Thoracic aorta (tissue), 2 donors: ENCODE results near the gene POLN. TPM values are rescaled to one million over a fixed set of nuclear protein-coding genes. Genes with fewer than 3 reads are reported as not detected.

Experiments
- ATAC-seq: fragments of 150-250 bp; one replicate; pipeline ENCODE4 v1.8.0; 2017; ENCODE audit warnings: low read depth; ENCODE audit not compliant: insufficient number of reproducible peaks, low FRiP score
- DNase-seq: peaks from one replicate; pipeline ENCODE4 v3.0.0-alpha.2; 2020; ENCODE audit warnings: low spot score
- H3K27ac ChIP-seq, 2 donors: fragments of 200-600 bp; sonication (generic); 1 replicate in 1 of 2; 2 replicates in 1 of 2; pipeline ENCODE4 v1.5.1; 2016; ENCODE audit warnings: mild to moderate bottlenecking in 2 of 2, moderate library complexity in 2 of 2
- H3K27me3 ChIP-seq: fragments of 200-600 bp; sonication (generic); replicated peaks from 2 replicates; pipeline ENCODE4 v1.6.0; 2016; ENCODE audit warnings: mild to moderate bottlenecking; ENCODE audit not compliant: insufficient read depth
- H3K36me3 ChIP-seq: fragments of 200-600 bp; sonication (generic); one replicate; pipeline ENCODE4 v1.5.1; 2016
- H3K4me1 ChIP-seq, 2 donors: fragments of 200-600 bp; sonication (generic); 1 replicate in 1 of 2; 2 replicates in 1 of 2; pipeline versions ENCODE4 v1.5.1 to v1.6.0; 2016; ENCODE audit warnings: low read depth in 2 of 2, mild to moderate bottlenecking in 1 of 2; ENCODE audit not compliant: control insufficient read depth in 1 of 2
- H3K4me3 ChIP-seq: fragments of 200-600 bp; sonication (generic); 2 replicates; pipeline ENCODE4 v1.5.1; 2016; ENCODE audit warnings: mild to moderate bottlenecking
- H3K9me3 ChIP-seq: fragments of 200-600 bp; sonication (generic); 2 replicates; pipeline ENCODE4 v1.5.1; 2016
- total RNA-seq, 2 donors: library from RNA; depleted of rRNA; stranded (reverse); fragments of >200 nt; gene quantifications; one replicate each; pipeline versions ENCODE4 v1.1.0 to v1.2.3, GENCODE V29; 2016
- TF ChIP-seq, protein P1 (sequence below): fragments of 200-600 bp; sonication (generic); IDR thresholded peaks from one replicate; pipeline ENCODE4 v1.5.1; 2019; ENCODE audit warnings: antibody characterized with exemption

The POLN gene
- total RNA-seq, 2 donors from 2014 or later: 3.2 to 3.5 TPM

DNA sequence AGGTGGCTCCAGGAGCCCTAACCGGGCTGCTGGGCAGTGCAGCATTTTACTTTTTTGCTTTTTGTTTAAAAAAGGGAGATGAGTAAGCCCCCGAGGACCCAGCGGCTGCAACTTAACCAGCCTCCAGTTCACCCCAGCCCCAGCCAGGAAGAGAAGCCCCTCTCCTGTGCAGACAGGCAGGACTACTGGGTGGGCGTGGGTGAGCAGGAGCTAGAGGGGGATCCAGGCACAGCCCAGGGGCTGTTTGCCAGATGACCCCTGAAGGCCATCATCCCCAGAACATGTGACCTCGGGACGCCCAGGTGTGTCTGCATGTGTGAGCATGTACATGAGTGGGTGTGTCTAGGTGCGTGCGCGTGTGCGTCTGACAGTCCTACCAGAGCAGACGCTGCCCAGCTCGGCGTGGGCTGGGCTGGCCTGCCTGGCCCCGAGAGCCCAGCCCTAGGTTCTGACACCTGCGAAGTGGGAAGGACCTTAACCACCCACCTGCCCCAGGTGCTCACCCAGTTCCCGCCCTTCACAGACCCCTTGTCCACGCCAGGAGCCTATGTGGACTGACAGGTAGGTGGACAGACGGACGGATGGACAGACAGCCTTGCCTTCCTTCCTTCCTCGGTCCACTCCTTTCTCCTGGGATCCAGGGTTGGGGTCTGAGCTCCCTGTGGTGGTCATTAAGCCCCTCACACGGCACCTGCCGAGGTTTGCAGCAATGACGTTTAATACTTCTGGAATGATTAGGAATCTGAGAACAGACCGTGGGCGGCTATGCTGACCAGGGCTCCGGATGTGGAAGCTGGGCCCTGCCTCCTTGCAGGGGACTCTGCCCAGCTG is 7.8 kb upstream of the POLN start:
- Histone ChIP-seq H3K36me3 (peaks cover 53% of the 10 kb centered on the region), H3K27me3 (no peaks in the 10 kb centered on the region), H3K4me1 (peaks cover 0 to 33% of the 10 kb centered on the region in 2 donors), H3K4me3 (no peak overlapping the region), H3K9me3 (no peaks in the 10 kb centered on the region), H3K27ac (no peak overlapping the region)
- no peak for ATAC-seq
- TF ChIP-seq, protein P1, sequence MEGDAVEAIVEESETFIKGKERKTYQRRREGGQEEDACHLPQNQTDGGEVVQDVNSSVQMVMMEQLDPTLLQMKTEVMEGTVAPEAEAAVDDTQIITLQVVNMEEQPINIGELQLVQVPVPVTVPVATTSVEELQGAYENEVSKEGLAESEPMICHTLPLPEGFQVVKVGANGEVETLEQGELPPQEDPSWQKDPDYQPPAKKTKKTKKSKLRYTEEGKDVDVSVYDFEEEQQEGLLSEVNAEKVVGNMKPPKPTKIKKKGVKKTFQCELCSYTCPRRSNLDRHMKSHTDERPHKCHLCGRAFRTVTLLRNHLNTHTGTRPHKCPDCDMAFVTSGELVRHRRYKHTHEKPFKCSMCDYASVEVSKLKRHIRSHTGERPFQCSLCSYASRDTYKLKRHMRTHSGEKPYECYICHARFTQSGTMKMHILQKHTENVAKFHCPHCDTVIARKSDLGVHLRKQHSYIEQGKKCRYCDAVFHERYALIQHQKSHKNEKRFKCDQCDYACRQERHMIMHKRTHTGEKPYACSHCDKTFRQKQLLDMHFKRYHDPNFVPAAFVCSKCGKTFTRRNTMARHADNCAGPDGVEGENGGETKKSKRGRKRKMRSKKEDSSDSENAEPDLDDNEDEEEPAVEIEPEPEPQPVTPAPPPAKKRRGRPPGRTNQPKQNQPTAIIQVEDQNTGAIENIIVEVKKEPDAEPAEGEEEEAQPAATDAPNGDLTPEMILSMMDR: no peak
- DNase-seq: no peak

DNA sequence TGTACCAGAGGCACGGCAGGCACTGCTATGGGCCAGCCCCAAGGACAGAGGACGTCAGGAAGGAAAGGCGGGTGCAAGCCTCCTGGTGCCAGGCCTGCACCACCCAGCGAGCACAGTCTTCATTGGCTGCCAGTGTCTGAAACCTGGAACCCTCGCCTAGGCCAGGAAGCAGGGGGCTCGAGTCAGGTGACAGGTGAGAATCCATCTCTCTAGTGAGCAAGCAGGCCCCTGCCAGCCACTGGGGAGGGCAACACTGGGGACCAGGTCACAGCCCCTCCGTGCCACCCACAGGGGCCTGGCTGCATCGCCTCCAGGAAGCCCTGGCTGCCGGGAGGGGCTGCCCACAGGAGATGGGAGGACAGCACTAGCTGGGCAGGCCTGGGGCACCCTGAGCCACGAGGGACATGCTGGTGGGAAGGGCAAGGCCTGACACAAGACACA is 6.9 kb upstream of the POLN start:
- TF ChIP-seq, protein P1: no peak
- peaks cover 45% of the 10 kb centered on the region for H3K36me3 ChIP-seq
- DNase-seq (no peak), ATAC-seq (no peak)
- H3K4me1 ChIP-seq: peaks cover 8 to 38% of the 10 kb centered on the region in 2 donors
- H3K27ac ChIP-seq: no peak overlapping the region
- no peak overlapping the region for H3K4me3 ChIP-seq
- no peaks in the 10 kb centered on the region for H3K9me3 ChIP-seq
- no peaks in the 10 kb centered on the region for H3K27me3 ChIP-seq

DNA sequence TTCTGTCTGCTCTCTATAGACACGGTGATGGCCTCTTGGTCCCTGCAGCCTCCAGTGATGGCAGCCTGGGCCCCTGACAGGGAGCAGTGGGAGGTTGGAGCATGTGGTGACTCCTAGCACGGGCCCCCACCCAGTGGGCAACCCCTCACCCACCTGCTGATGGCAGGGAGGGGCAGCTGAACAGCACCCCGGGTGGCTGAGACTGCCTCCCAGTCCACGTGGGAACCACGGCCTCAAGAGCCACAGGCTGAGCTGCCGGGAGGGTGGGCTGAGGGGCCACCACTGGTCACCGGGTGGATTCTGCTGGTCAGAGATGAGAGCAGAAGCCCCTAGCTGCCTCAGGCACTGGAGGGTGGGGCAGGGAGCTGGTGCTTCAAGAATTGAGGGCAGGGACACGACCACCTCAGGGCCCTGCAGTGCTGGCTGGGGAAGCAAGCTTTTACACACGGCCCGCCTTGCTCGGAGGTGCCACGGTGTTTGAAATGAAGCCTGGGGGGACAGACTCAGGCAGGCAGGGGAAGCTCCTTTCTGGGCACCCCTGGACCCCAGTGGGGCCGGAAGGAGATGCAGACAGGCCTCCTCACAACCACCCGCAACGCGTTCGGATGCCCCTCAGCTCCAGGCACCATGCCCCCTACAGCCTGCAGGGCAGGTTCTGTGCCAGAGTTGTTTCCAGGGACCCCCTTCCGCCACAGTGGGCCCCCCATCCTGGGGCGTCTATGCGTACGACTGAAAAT is 6.3 kb upstream of the POLN start:
- DNase-seq (no peak), ATAC-seq (no peak)
- Histone ChIP-seq H3K27me3 (no peaks in the 10 kb centered on the region), H3K4me1 (peaks cover 9 to 38% of the 10 kb centered on the region in 2 donors), H3K9me3 (no peaks in the 10 kb centered on the region), H3K4me3 (no peak overlapping the region), H3K27ac (no peak overlapping the region), H3K36me3 (peaks cover 40% of the 10 kb centered on the region)
- TF ChIP-seq, protein P1: no peak

DNA sequence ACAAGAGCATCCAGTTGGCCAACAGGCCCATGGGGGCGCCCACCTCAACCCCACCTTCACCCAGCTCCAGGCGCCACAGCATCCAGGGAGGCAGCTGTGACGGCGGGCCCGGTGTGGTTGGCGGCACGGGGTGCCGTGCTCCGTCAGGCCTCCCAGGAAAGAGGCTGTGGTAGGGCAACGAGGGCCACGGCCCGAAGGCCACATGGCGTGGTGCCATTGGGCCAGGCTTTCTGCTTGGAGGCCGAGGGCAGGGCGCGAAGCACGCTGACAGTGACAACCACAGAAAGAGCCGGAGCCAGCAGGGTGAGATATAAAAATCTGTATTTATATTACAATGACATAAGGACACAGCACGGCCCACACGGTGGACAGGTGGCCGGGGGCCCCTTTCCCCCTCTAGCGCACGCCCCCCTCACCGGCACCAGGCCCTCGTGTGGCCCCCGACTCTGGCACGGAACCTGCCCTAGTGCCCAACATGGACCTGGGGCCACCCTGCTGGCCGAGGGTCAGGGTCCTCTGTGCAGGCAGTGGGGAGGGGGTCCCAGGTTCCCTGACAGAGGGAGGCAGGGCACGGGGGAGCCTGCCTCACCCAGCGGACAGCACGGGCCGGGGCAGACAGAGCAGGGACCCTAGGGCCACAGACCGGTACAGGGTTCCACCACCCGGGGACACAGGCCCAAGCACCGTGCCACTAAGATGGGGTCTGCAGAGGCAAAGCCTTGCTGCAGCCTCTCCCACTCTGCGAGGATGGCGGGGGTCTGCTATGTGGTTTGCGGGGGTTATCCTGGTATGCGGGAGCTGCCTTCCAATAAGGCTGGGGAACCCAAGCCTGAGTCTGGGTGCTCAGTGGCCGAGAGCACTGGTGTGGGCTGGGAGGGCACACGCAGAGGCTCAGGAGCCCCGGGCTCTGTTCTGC is 5.5 kb upstream of the POLN start:
- no peaks in the 10 kb centered on the region for H3K9me3 ChIP-seq
- peaks cover 9 to 38% of the 10 kb centered on the region in 2 donors for H3K4me1 ChIP-seq
- TF ChIP-seq, protein P1: no peak
- no peak overlapping the region for H3K27ac ChIP-seq
- ATAC-seq (no peak), DNase-seq (no peak)
- no peak overlapping the region for H3K4me3 ChIP-seq
- H3K27me3 ChIP-seq: no peaks in the 10 kb centered on the region
- H3K36me3 ChIP-seq: peaks cover 34% of the 10 kb centered on the region
